ENCODE measurements around the gene MSH2.

GRCh38 chr2:47518497-47519146, 115.7 kb downstream of the MSH2 start:
- TF ChIP-seq, protein P1, sequence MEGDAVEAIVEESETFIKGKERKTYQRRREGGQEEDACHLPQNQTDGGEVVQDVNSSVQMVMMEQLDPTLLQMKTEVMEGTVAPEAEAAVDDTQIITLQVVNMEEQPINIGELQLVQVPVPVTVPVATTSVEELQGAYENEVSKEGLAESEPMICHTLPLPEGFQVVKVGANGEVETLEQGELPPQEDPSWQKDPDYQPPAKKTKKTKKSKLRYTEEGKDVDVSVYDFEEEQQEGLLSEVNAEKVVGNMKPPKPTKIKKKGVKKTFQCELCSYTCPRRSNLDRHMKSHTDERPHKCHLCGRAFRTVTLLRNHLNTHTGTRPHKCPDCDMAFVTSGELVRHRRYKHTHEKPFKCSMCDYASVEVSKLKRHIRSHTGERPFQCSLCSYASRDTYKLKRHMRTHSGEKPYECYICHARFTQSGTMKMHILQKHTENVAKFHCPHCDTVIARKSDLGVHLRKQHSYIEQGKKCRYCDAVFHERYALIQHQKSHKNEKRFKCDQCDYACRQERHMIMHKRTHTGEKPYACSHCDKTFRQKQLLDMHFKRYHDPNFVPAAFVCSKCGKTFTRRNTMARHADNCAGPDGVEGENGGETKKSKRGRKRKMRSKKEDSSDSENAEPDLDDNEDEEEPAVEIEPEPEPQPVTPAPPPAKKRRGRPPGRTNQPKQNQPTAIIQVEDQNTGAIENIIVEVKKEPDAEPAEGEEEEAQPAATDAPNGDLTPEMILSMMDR (IDR thresholded peaks at IDR 0.05) = no peak
- TF ChIP-seq POLR2AphosphoS5 (IDR thresholded peaks at IDR 0.05) = no peak
